GM12878 (cell line): Measurements from ENCODE around the gene ELF2. TPM values are rescaled to one million over a fixed set of nuclear protein-coding genes. Genes with fewer than 3 reads are reported as not detected.
"Not testable (repeated sequence)": the region's sequence is repeated elsewhere in the genome, so short reads cannot be mapped to it uniquely, and the experiment has no call there.

Experiments used
- ATAC-seq: fragments of 200-7000 bp; cut with Tn5 transposase; 3 replicates; pipeline ENCODE4 v1.9.1; 2020; ENCODE audit warnings: mild to moderate bottlenecking, moderate library complexity
- BruUV-seq: library from RNA; stranded (reverse); fragments of 400-500 nt; replicated peaks from 2 replicates; lab custom pipeline; 2021; lab: Mats Ljungman, UMichigan
- CTCF ChIA-PET: fragments of 300-600 bp; sonication (Branson Sonifier 250); formaldehyde crosslinking; extraction: SDS; loops from one replicate; lab custom pipeline; 2021; ENCODE audit warnings: inconsistent platforms; lab: Yijun Ruan, JAX
- POLR2A ChIA-PET: fragments of 350-600 bp; formaldehyde crosslinking; extraction: SDS; loops from one replicate; lab custom pipeline; 2021; ENCODE audit warnings: inconsistent platforms; lab: Charles Lee
- RAD21 ChIA-PET: fragments of 300-600 bp; sonication (Branson Sonifier 250); formaldehyde crosslinking; loops from one replicate; lab custom pipeline; 2023; ENCODE audit warnings: antibody characterized with exemption; ENCODE audit not compliant: unreplicated experiment; lab: Charles Lee
- SMC1A ChIA-PET: fragments of 300-600 bp; sonication (Branson Sonifier 250); formaldehyde crosslinking; loops from one replicate; lab custom pipeline; 2023; ENCODE audit not compliant: unreplicated experiment, uncharacterized antibody; lab: Charles Lee
- DNase-seq: peaks from one replicate; pipeline ENCODE4 v3.0.0-alpha.2; 2011; ENCODE audit warnings: low read depth, low spot score
- FAIRE-seq: peaks from 3 replicates; lab custom pipeline; 2011; peaks lifted over from hg19 to GRCh38; lab: Jason Lieb, UNC
- H2AFZ ChIP-seq: 2 replicates; pipeline ENCODE4 v1.6.0; 2011; ENCODE audit warnings: low read depth, low read length, control low read depth; ENCODE audit not compliant: control insufficient read depth
- H3K27ac ChIP-seq: 2 replicates; pipeline ENCODE4 v1.5.1; 2011; ENCODE audit warnings: control low read depth; ENCODE audit not compliant: control insufficient read depth, insufficient read depth
- H3K27me3 ChIP-seq, 2 experiments: replicated peaks in 1 of 2; 2 replicates each; pipeline versions ENCODE4 v1.6.0 to v1.6.1; 2011; ENCODE audit warnings: low read length in 1 of 2; ENCODE audit not compliant: control insufficient read depth in 2 of 2, insufficient read depth in 2 of 2
- H3K36me3 ChIP-seq, 2 experiments: 2 replicates each; pipeline ENCODE4 v1.5.1; 2011; ENCODE audit warnings: low read length in 1 of 2; ENCODE audit not compliant: control insufficient read depth in 2 of 2, insufficient read depth in 2 of 2
- H3K4me1 ChIP-seq: 2 replicates; pipeline ENCODE4 v1.6.1; 2011; ENCODE audit warnings: mild to moderate bottlenecking, low read length, moderate library complexity, mixed read lengths; ENCODE audit not compliant: control insufficient read depth, insufficient read depth
- H3K4me2 ChIP-seq: 2 replicates; pipeline ENCODE4 v1.6.0; 2011; ENCODE audit warnings: control low read depth; ENCODE audit not compliant: control insufficient read depth, insufficient read depth
- H3K4me3 ChIP-seq: fragments of 200-600 bp; sonication (generic); 2 replicates; pipeline ENCODE4 v1.5.1; 2016
- H3K79me2 ChIP-seq: 2 replicates; pipeline ENCODE4 v1.6.0; 2011; ENCODE audit warnings: low read length; ENCODE audit not compliant: control insufficient read depth, insufficient read depth
- H3K9ac ChIP-seq: 2 replicates; pipeline ENCODE4 v1.8.0; 2011; ENCODE audit warnings: low read length, control low read depth, mixed read lengths; ENCODE audit not compliant: control insufficient read depth, insufficient read depth
- H3K9me3 ChIP-seq: replicated peaks from 3 replicates; pipeline ENCODE4 v1.5.1; 2011; ENCODE audit warnings: mild to moderate bottlenecking, low read length; ENCODE audit not compliant: control insufficient read depth, insufficient read depth
- H4K20me1 ChIP-seq: 2 replicates; pipeline ENCODE4 v1.6.0; 2011; ENCODE audit not compliant: control insufficient read depth, insufficient read depth
- CUX1 ChIP-seq: IDR thresholded peaks from 2 replicates; pipeline ENCODE4 v1.6.1; 2012; ENCODE audit warnings: improper control_type of control experiment, low read depth, low read length; ENCODE audit not compliant: insufficient replicate concordance
- WGBS: methylation state at CpG from one replicate; pipeline ENCODE4 v1.1.6; 2016; ENCODE audit warnings: low lambda C conversion rate; ENCODE audit not compliant: insufficient replicate concordance, insufficient coverage; ENCODE audit errors: missing lambda C conversion rate; 5-methylcytosine and 5-hydroxymethylcytosine counted together
- in situ Hi-C: fragments of 300-500 bp; cut with MboI; formaldehyde crosslinking; loops from 9 replicates; pipeline ENCODE4 v1.14.3; 2018; ENCODE audit warnings: mixed read lengths
- intact Hi-C: fragments of 100-400 bp; cut with micrococcal nuclease; formaldehyde crosslinking; loops from one replicate; pipeline ENCODE4 v1.14.2; 2022; ENCODE audit not compliant: unreplicated experiment
- polyA plus RNA-seq, 11 experiments: library from polyadenylated mRNA; depleted of rRNA in 4 of 11; unstranded in 6 of 11; stranded (reverse) in 5 of 11; fragments of >200 nt; fragmentation: Nextera tagmentation in 4 of 11; fragmentation: Illumina TruSeq in 1 of 11; extraction: Ambion mirVana in 4 of 11; extraction: Trizol in 1 of 11; gene quantifications; 1 replicate in 1 of 11; 2 replicates in 10 of 11; pipeline versions ENCODE4 v1.2.1 to v1.2.3, GENCODE V29; 2011 to 2016; ENCODE audit warnings: inconsistent platforms in 2 of 11, missing spikeins in 2 of 11, low read depth in 1 of 11
- total RNA-seq, 4 experiments: library from RNA; depleted of rRNA in 3 of 4; stranded (reverse); fragments of >200 nt in 3 of 4; fragmentation: Illumina TruSeq in 1 of 4; extraction: Trizol in 1 of 4; gene quantifications; 2 replicates each; pipeline versions ENCODE4 v1.2.1 to v1.2.3, GENCODE V29; 2013 to 2021

The ELF2 gene
- total and polyA plus RNA-seq, 10 of the 15 experiments (the other 5 are each of a cell fraction or from before 2014, with no cell fraction given) = 10.5 to 30.1 (median 20.5) TPM

- no peak for TF ChIP-seq CUX1
Measured at GRCh38 chr4:139115226-139115625, 61.8 kb downstream of the ELF2 start (continued).

- H3K4me2 ChIP-seq, BruUV-seq, ATAC-seq, RAD21 ChIA-PET, H2AFZ ChIP-seq, H3K27ac ChIP-seq, intact Hi-C loops, H3K27me3 ChIP-seq, DNase-seq, H3K9ac ChIP-seq, H4K20me1 ChIP-seq, H3K9me3 ChIP-seq, in situ Hi-C loops, H3K36me3 ChIP-seq, CTCF ChIA-PET, FAIRE-seq, H3K79me2 ChIP-seq, H3K4me1 ChIP-seq, H3K4me3 ChIP-seq: not testable (repeated sequence)
- ChIA-PET SMC1A (interaction anchor here (0.7 kb wide), 1 partner anchor 84 kb away, joined by 3 read pairs; no protein-coding TSS in a partner anchor), POLR2A (interaction anchor here (0.6 kb wide), 1 partner anchor 654 kb away, joined by 4 read pairs; no protein-coding TSS in a partner anchor)
- WGBS = 91% methylated on average over 17 of the region's 18 CpGs
Measured at GRCh38 chr4:139114795-139115194, 62.2 kb downstream of the ELF2 start.
